Measurements from ENCODE around the gene PARVA.

DNA sequence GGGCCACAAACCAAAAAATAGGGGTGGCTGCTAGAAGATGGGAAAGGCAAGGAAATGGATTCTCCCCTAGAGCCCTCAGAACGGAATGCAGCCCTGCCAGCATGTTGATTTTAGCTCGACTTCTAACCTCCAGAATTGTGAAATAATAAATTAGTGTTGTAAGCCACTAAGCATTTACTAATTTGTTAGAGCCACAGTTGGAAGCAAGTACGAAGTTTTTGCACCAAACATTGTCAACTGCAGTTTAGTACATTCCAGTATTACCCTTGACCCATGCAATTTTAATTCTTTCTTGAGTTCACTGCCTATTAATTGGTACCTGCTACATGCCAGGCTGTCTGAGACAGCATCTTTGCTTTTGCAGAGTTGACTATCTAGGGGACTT is 32.2 kb downstream of the PARVA start:
- TF ChIP-seq POLR2AphosphoS5 (IDR thresholded peaks at IDR 0.05; ENCODE audit: low read depth, low read length) (no peak), TCF7L2 (IDR thresholded peaks at IDR 0.05; ENCODE audit: low read depth, low read length) (no peak)
- TF ChIP-seq, protein P1, sequence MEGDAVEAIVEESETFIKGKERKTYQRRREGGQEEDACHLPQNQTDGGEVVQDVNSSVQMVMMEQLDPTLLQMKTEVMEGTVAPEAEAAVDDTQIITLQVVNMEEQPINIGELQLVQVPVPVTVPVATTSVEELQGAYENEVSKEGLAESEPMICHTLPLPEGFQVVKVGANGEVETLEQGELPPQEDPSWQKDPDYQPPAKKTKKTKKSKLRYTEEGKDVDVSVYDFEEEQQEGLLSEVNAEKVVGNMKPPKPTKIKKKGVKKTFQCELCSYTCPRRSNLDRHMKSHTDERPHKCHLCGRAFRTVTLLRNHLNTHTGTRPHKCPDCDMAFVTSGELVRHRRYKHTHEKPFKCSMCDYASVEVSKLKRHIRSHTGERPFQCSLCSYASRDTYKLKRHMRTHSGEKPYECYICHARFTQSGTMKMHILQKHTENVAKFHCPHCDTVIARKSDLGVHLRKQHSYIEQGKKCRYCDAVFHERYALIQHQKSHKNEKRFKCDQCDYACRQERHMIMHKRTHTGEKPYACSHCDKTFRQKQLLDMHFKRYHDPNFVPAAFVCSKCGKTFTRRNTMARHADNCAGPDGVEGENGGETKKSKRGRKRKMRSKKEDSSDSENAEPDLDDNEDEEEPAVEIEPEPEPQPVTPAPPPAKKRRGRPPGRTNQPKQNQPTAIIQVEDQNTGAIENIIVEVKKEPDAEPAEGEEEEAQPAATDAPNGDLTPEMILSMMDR (IDR thresholded peaks at IDR 0.05): no peak

All from Panc1 (cell line).